Nephron progenitor cell (in vitro differentiated cells): ENCODE data around the gene PREX1.

Experiments
- DNase-seq: peaks from one replicate; pipeline ENCODE4 v3.0.0; 2021
- H3K27ac Mint-ChIP-seq: 2 replicates; pipeline ENCODE4 v1.8.0; 2021; ENCODE audit warnings: mild to moderate bottlenecking, moderate library complexity, mixed read lengths
- H3K27me3 Mint-ChIP-seq: 2 replicates; pipeline ENCODE4 v1.8.0; 2021; ENCODE audit warnings: mild to moderate bottlenecking, low read depth, mixed read lengths; ENCODE audit not compliant: poor library complexity
- H3K36me3 Mint-ChIP-seq: 2 replicates; pipeline ENCODE4 v1.8.0; 2021; ENCODE audit warnings: low read depth, mixed read lengths
- H3K4me1 Mint-ChIP-seq: 2 replicates; pipeline ENCODE4 v1.8.0; 2021; ENCODE audit warnings: mixed read lengths
- H3K4me3 Mint-ChIP-seq: 2 replicates; pipeline ENCODE4 v1.8.0; 2021; ENCODE audit warnings: mild to moderate bottlenecking, moderate library complexity, mixed read lengths
- H3K9me3 Mint-ChIP-seq: 2 replicates; pipeline ENCODE4 v1.8.0; 2021; ENCODE audit warnings: mild to moderate bottlenecking, moderate library complexity, mixed read lengths
- TF ChIP-seq, protein P1 (sequence below): fragments of 200-600 bp; sonication (generic); IDR thresholded peaks from 2 replicates; pipeline ENCODE4 v1.5.0; 2021; ENCODE audit warnings: antibody characterized with exemption

Gene PREX1

DNA sequence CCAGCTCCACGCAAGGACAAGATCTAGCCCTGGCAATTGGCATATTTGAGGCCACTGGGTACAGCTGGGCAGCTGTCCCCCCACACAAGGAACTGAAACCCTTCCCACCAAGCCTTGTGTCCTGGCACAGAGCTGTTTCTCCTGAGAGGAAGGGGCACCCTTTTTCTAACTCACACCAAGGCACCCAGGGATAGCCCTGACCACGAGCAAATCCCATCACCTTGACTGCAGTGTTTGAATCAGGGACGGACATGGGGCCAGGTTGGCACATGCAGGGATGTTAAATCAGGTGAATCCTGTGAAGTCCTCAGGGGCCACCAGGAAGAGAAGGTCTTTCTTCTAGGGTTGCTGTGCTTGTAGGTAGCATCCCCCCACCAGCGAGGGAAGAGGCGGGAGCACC is 246.6 kb downstream of the PREX1 start:
- Mint-ChIP-seq H3K4me1 (peaks cover 57% of the 10 kb centered on the region), H3K27me3 (peaks cover 12% of the 10 kb centered on the region), H3K36me3 (no peaks in the 10 kb centered on the region), H3K9me3 (peaks cover 5% of the 10 kb centered on the region), H3K4me3 (no peak overlapping the region), H3K27ac (no peak overlapping the region)
- TF ChIP-seq, protein P1, sequence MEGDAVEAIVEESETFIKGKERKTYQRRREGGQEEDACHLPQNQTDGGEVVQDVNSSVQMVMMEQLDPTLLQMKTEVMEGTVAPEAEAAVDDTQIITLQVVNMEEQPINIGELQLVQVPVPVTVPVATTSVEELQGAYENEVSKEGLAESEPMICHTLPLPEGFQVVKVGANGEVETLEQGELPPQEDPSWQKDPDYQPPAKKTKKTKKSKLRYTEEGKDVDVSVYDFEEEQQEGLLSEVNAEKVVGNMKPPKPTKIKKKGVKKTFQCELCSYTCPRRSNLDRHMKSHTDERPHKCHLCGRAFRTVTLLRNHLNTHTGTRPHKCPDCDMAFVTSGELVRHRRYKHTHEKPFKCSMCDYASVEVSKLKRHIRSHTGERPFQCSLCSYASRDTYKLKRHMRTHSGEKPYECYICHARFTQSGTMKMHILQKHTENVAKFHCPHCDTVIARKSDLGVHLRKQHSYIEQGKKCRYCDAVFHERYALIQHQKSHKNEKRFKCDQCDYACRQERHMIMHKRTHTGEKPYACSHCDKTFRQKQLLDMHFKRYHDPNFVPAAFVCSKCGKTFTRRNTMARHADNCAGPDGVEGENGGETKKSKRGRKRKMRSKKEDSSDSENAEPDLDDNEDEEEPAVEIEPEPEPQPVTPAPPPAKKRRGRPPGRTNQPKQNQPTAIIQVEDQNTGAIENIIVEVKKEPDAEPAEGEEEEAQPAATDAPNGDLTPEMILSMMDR = no peak
- DNase-seq = no peak

DNA sequence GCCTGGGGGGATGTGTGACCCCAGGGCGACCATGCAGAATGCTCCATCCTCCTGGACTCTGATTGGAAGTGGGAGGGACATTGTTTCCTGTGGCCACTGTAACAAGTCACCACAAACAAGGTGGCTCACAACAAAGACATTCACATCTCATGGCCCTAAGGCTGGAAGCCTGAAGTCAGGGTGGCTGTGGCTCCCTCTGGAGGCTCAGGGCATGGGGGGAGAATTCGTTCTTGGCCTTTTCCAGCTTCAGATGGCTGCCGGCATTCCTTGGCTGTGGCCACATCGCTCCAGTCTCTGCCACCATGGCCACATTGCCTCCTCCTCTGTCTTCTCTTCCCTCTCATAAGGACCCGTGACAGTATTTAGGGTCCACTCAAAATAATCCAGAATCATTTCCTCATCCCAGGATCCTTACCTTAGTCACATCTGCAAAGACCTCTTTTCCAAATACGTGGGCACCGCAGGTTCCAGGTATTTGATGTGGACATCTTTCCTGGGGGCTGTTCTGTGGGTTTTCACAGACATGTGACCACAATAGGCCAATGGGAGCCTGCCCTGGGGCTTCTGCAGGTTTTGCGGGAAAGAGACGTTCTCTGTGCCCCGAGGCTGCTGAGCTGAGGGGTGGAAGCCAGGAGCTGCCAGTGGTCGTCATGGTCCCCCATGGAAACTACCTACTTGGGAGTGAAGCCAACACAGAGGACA is 249.3 kb downstream of the PREX1 start:
- TF ChIP-seq, protein P1 = no peak
- Mint-ChIP-seq H3K36me3 (no peaks in the 10 kb centered on the region), H3K4me1 (peaks cover 36% of the 10 kb centered on the region), H3K4me3 (no peak overlapping the region), H3K27ac (no peak overlapping the region), H3K27me3 (peaks cover 4% of the 10 kb centered on the region), H3K9me3 (no peaks in the 10 kb centered on the region)
- no peak for DNase-seq

DNA sequence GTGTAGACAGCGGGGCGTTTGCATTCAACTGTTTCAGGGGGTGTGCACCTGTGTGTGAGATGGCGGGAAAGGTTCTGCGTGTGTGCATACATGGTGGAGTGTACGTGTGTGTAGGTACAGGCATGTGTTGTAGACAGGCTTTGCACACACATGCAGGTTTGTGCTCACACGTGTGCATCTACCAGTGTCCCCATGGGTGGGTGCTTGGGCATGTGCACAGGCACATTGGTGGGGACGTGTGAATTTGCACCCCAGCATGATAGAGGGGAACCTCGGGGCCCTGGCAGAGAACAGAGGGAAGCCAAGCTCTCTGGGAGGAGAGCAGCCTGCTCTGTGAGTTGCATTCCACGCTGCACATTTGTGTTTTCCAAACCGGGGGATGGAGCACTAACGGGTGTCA is 250.2 kb downstream of the PREX1 start:
- Mint-ChIP-seq H3K27ac (no peak overlapping the region), H3K36me3 (no peaks in the 10 kb centered on the region), H3K4me1 (peaks cover 38% of the 10 kb centered on the region), H3K4me3 (no peak overlapping the region), H3K27me3 (no peaks in the 10 kb centered on the region), H3K9me3 (no peaks in the 10 kb centered on the region)
- TF ChIP-seq, protein P1 = no peak
- no peak for DNase-seq

DNA sequence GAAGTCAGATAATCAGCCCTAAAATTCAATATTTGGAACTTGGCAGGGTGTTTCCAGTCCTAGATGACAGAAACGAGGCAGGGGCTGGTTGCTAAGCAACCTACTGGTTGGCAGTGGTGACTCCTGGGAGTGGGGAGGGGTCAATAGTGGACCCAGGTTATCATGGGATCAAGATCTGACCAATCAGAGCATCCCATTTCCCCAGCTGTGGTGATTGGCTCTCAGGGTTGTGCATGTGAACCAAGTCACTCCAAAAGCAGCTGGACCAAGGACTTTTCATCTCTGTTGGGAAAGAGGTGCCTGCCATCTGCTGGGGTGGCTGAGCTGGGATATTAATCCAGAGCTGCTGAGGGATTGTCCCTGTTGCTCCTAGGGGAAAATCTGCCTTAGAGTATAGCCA is 253.4 kb downstream of the PREX1 start:
- H3K4me3 Mint-ChIP-seq = no peak overlapping the region
- no peak for DNase-seq
- H3K9me3 Mint-ChIP-seq = no peaks in the 10 kb centered on the region
- no peaks in the 10 kb centered on the region for H3K36me3 Mint-ChIP-seq
- peaks cover 59% of the 10 kb centered on the region for H3K4me1 Mint-ChIP-seq
- no peaks in the 10 kb centered on the region for H3K27me3 Mint-ChIP-seq
- TF ChIP-seq, protein P1 = no peak
- H3K27ac Mint-ChIP-seq = no peak overlapping the region
